Neural progenitor cell (in vitro differentiated cells): ENCODE measurements around the gene OTOP3. TPM values are rescaled to one million over a fixed set of nuclear protein-coding genes. Genes with fewer than 3 reads are reported as not detected.

ENCODE experiments used
- DNase-seq: peaks from one replicate; pipeline ENCODE4 v3.0.0-alpha.2; 2016; ENCODE audit warnings: low spot score
- H2AFZ ChIP-seq: fragments of 200-600 bp; sonication (generic); replicated peaks from 2 replicates; pipeline ENCODE4 v1.6.1; 2016; ENCODE audit warnings: antibody characterized with exemption
- H3F3A ChIP-seq: fragments of 200-600 bp; sonication (generic); 2 replicates; pipeline ENCODE4 v1.6.1; 2016; ENCODE audit warnings: antibody characterized with exemption, low read depth
- H3K27ac ChIP-seq: fragments of 200-600 bp; sonication (generic); 2 replicates; pipeline ENCODE4 v1.5.1; 2016; ENCODE audit warnings: mild to moderate bottlenecking
- H3K27me3 ChIP-seq: fragments of 200-600 bp; sonication (generic); 2 replicates; pipeline ENCODE4 v1.6.1; 2016; ENCODE audit warnings: mild to moderate bottlenecking, moderate library complexity
- H3K36me3 ChIP-seq: fragments of 200-600 bp; sonication (generic); 2 replicates; pipeline ENCODE4 v1.5.1; 2016
- H3K4me1 ChIP-seq: fragments of 200-600 bp; sonication (generic); 2 replicates; pipeline ENCODE4 v1.6.1; 2016; ENCODE audit warnings: mixed run types
- H3K4me2 ChIP-seq: fragments of 200-600 bp; sonication (generic); 2 replicates; pipeline ENCODE4 v1.6.1; 2016
- H3K4me3 ChIP-seq: fragments of 200-600 bp; sonication (generic); 2 replicates; pipeline ENCODE4 v1.5.1; 2016
- H3K79me2 ChIP-seq: fragments of 200-600 bp; sonication (generic); 2 replicates; pipeline ENCODE4 v1.6.1; 2016; ENCODE audit warnings: low read depth
- H3K9ac ChIP-seq: fragments of 200-600 bp; sonication (generic); 2 replicates; pipeline ENCODE4 v1.6.1; 2016
- H3K9me3 ChIP-seq: fragments of 200-600 bp; sonication (generic); 2 replicates; pipeline ENCODE4 v1.5.1; 2016; ENCODE audit warnings: low read depth
- H4K20me1 ChIP-seq: fragments of 200-600 bp; sonication (generic); 2 replicates; pipeline ENCODE4 v1.6.1; 2016; ENCODE audit warnings: low read depth
- H3K27ac Mint-ChIP-seq: 3 replicates; pipeline ENCODE4 v1.8.0; 2021; ENCODE audit warnings: mixed read lengths
- H3K27me3 Mint-ChIP-seq: 2 replicates; pipeline ENCODE4 v1.8.0; 2022; ENCODE audit warnings: low read depth, mild to moderate bottlenecking, inconsistent platforms, moderate library complexity, mixed read lengths; ENCODE audit not compliant: insufficient read depth
- H3K36me3 Mint-ChIP-seq: 3 replicates; pipeline ENCODE4 v1.8.0; 2021; ENCODE audit warnings: mixed read lengths
- H3K4me1 Mint-ChIP-seq: 3 replicates; pipeline ENCODE4 v1.8.0; 2021; ENCODE audit warnings: mixed read lengths
- H3K4me3 Mint-ChIP-seq: 3 replicates; pipeline ENCODE4 v1.8.0; 2021; ENCODE audit warnings: mild to moderate bottlenecking, moderate library complexity, mixed read lengths
- H3K9me3 Mint-ChIP-seq: 3 replicates; pipeline ENCODE4 v1.8.0; 2020; ENCODE audit warnings: mixed read lengths
- EZH2 ChIP-seq: fragments of 200-600 bp; sonication (generic); IDR thresholded peaks from 2 replicates; pipeline ENCODE4 v1.6.1; 2017; ENCODE audit warnings: antibody characterized with exemption, mild to moderate bottlenecking, moderate library complexity
- EZH2phosphoT487 ChIP-seq: fragments of 200-600 bp; sonication (generic); IDR thresholded peaks from 2 replicates; pipeline ENCODE4 v1.6.1; 2017; ENCODE audit warnings: antibody characterized with exemption
- total RNA-seq: library from RNA; depleted of rRNA; stranded (reverse); fragments of >200 nt; gene quantifications from 2 replicates; pipeline ENCODE4 v1.2.3, GENCODE V29; 2015; ENCODE audit warnings: low replicate concordance
- TF ChIP-seq, protein P1 (sequence below): fragments of 200-600 bp; sonication (generic); IDR thresholded peaks from 2 replicates; pipeline ENCODE4 v1.5.1; 2017; ENCODE audit warnings: antibody characterized with exemption, mild to moderate bottlenecking

Gene OTOP3
- total RNA-seq, 1 donor from 2014 or later, result not detected

DNA sequence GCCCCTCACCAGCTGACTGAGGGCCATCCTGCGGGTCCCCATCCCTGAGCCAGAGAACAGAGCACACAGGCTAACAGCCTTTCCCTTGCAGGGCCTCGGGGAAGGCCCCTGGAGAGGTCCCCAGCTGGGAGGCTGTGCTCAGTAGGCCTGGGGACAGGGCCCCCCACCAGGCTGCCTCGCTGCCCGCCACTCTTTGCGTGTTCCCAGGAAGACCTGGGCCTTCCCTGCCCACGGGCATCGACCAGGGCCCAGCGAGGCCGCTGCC, 36.1 kb downstream of the OTOP3 start:
- peaks cover 7% of the 10 kb centered on the region for H3K4me1 Mint-ChIP-seq
- peak overlapping the region; percentile 81 for H3K4me3 Mint-ChIP-seq
- Histone ChIP-seq H3K4me3 (peak overlapping the region; percentile 85), H3K27me3 (peaks cover 66% of the 10 kb centered on the region), H3K9ac (no peak overlapping the region), H3K4me1 (no peaks in the 10 kb centered on the region), H3K36me3 (no peaks in the 10 kb centered on the region), H3F3A (peaks cover 6% of the 10 kb centered on the region), H4K20me1 (no peaks in the 10 kb centered on the region), H3K4me2 (peak overlapping the region; percentile 98), H3K27ac (no peak overlapping the region), H3K9me3 (no peaks in the 10 kb centered on the region), H2AFZ (peak overlapping the region; percentile 97), H3K79me2 (no peaks in the 10 kb centered on the region)
- H3K36me3 Mint-ChIP-seq, result no peaks in the 10 kb centered on the region
- H3K27me3 Mint-ChIP-seq, result peaks cover 30% of the 10 kb centered on the region
- TF ChIP-seq EZH2phosphoT487 (no peak), EZH2 (peak; percentile 29)
- TF ChIP-seq, protein P1, sequence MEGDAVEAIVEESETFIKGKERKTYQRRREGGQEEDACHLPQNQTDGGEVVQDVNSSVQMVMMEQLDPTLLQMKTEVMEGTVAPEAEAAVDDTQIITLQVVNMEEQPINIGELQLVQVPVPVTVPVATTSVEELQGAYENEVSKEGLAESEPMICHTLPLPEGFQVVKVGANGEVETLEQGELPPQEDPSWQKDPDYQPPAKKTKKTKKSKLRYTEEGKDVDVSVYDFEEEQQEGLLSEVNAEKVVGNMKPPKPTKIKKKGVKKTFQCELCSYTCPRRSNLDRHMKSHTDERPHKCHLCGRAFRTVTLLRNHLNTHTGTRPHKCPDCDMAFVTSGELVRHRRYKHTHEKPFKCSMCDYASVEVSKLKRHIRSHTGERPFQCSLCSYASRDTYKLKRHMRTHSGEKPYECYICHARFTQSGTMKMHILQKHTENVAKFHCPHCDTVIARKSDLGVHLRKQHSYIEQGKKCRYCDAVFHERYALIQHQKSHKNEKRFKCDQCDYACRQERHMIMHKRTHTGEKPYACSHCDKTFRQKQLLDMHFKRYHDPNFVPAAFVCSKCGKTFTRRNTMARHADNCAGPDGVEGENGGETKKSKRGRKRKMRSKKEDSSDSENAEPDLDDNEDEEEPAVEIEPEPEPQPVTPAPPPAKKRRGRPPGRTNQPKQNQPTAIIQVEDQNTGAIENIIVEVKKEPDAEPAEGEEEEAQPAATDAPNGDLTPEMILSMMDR, result no peak
- DNase-seq, result no peak
- no peak overlapping the region for H3K27ac Mint-ChIP-seq
- H3K9me3 Mint-ChIP-seq, result no peaks in the 10 kb centered on the region

DNA sequence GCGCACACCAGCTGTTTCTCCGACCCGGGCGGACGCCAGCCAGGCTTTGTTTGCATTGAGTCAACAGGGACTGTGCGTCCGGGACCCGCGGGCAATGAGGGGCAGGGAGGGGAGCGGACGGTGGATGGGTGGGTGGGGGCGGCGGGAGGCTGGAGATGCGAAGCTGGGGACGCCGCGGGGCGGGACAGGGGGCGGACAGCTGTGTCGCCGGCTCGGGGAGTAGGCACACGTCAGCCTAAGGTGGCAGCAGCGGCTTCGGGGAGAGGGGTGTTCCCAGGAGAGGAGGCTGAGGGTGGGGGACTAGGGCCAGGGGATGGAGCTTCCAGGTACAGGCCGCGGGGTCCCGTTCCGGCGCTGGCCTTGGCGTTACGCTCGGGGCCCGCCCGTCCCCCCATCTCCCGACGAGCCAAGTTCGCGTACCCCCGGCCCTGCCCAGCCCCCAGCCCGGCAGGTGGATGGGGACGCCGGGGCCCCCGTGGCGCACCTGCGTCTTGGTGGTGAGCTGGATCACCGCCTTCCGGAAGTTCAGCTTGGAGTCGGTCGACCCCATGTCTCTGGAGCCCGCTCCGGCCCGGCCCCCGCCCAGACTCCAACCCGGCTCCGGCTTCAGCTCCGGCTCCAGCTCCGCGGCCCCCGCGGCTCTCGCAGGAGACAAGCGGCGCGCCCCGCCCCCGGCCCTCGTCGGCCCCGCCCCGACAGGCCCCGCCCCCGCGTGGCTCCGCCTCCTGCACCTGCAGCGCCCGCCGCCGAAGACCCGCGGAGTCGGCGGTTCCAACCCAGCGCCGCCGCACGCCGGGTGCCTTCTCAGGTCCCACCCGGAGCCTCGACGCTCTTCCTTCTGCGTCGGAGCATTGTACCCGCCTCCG, 36.6 kb downstream of the OTOP3 start, which contains the start of gene HID1:
Gene HID1, minus strand, starts transcription at position 653 of the 866 bp plus-strand sequence. Its CDS starts 103 bp downstream, at position 550.
- Histone ChIP-seq H3K4me2 (peak within 1 kb of the TSS; percentile 98), H3K9me3 (no peaks in the 10 kb centered on the region), H3K27ac (no peak within 1 kb of the TSS), H2AFZ (peak within 1 kb of the TSS; percentile 97), H4K20me1 (no peaks in the 10 kb centered on the region), H3K79me2 (no peaks in the 10 kb centered on the region), H3K4me1 (no peaks in the 10 kb centered on the region), H3K4me3 (peak within 1 kb of the TSS; percentile 85), H3F3A (peaks cover 6% of the 10 kb centered on the region), H3K36me3 (no peaks in the 10 kb centered on the region), H3K9ac (no peak within 1 kb of the TSS), H3K27me3 (peaks cover 69% of the 10 kb centered on the region)
- TF ChIP-seq, protein P1, result no peak
- peak; percentile 29 for TF ChIP-seq EZH2phosphoT487
- no peak for TF ChIP-seq EZH2
- Mint-ChIP-seq H3K36me3 (no peaks in the 10 kb centered on the region), H3K9me3 (no peaks in the 10 kb centered on the region), H3K27ac (no peak within 1 kb of the TSS), H3K4me3 (peak within 1 kb of the TSS; percentile 84), H3K4me1 (peaks cover 7% of the 10 kb centered on the region), H3K27me3 (peaks cover 32% of the 10 kb centered on the region)
- peak; percentile 91 for DNase-seq

DNA sequence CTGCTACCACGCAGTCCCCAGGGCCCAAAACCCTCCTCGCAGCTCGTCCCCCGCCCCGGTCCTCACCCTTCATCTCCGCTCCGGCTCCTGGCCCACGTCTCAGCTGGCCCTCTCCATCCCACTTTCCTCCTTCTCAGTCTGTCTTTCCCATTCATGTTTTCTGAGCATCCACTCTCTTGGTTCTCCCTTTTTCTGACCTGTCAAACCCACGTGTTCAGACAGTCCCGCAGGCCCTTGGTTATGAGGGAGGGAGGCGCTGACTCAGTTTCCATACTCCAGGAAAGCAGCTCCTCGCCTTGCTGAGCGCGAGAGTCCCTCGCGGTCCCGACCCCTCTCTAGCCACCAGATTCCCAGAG, 37.3 kb downstream of the OTOP3 start:
- no peaks in the 10 kb centered on the region for H3K9me3 Mint-ChIP-seq
- peak overlapping the region; percentile 84 for H3K4me3 Mint-ChIP-seq
- peak overlapping the region; percentile 97 for H2AFZ ChIP-seq
- DNase-seq, result no peak
- H3K27me3 ChIP-seq, result peaks cover 75% of the 10 kb centered on the region
- peaks cover 34% of the 10 kb centered on the region for H3K27me3 Mint-ChIP-seq
- H3F3A ChIP-seq, result peaks cover 6% of the 10 kb centered on the region
- H3K36me3 Mint-ChIP-seq, result no peaks in the 10 kb centered on the region
- no peaks in the 10 kb centered on the region for H3K9me3 ChIP-seq
- no peaks in the 10 kb centered on the region for H4K20me1 ChIP-seq
- TF ChIP-seq EZH2phosphoT487, result peak; percentile 71
- TF ChIP-seq, protein P1, result no peak
- peak; percentile 62 for TF ChIP-seq EZH2
- H3K79me2 ChIP-seq, result no peaks in the 10 kb centered on the region
- H3K4me3 ChIP-seq, result peak overlapping the region; percentile 85
- H3K9ac ChIP-seq, result no peak overlapping the region
- H3K27ac ChIP-seq, result no peak overlapping the region
- peak overlapping the region; percentile 98 for H3K4me2 ChIP-seq
- no peaks in the 10 kb centered on the region for H3K36me3 ChIP-seq
- H3K27ac Mint-ChIP-seq, result no peak overlapping the region
- H3K4me1 Mint-ChIP-seq, result peaks cover 7% of the 10 kb centered on the region
- H3K4me1 ChIP-seq, result no peaks in the 10 kb centered on the region
